Measurements from ENCODE around the gene EBPL. TPM values are rescaled to one million over a fixed set of nuclear protein-coding genes. Genes with fewer than 3 reads are reported as not detected.
A peak's percentile ranks its signal among the peaks of the same experiment; 100 is the strongest.

The EBPL gene
- polyA plus RNA-seq, 4 donors, result 5.6 to 59.5 (median 26.3) TPM

- no peak for FAIRE-seq
- DNase-seq, result peak; percentile 12 to 24
- WGBS, 3 donors, result 44 to 64% (median 57%) methylated on average over 5 of the region's 5 CpGs
Measured at GRCh38 chr13:49649244-49649962, 41.9 kb downstream of the EBPL start.

GRCh38 chr13:49646688-49647087 is 44.6 kb downstream of the EBPL start:
- no peak overlapping the region for H3K27ac ChIP-seq (ENCODE audit: low read depth in 1 of 3, low read length in 2 of 3)
- H3K4me1 ChIP-seq (ENCODE audit: control insufficient read depth in 3 of 3, insufficient read depth in 2 of 3, low read depth in 1 of 3, low read length in 2 of 3), result no peaks in the 10 kb centered on the region
- H3K4me3 ChIP-seq (ENCODE audit: low read depth in 1 of 3, low read length in 3 of 3), result no peak overlapping the region
- no peaks in the 10 kb centered on the region for H3K36me3 ChIP-seq (ENCODE audit: control insufficient read depth in 3 of 3, insufficient read depth in 2 of 3, low read depth in 1 of 3, low read length in 3 of 3)
- H3K9me3 ChIP-seq (ENCODE audit: control insufficient read depth in 2 of 2, insufficient read depth in 1 of 2, low read depth in 1 of 2, low read length in 1 of 2), result no peaks in the 10 kb centered on the region
- no peak for FAIRE-seq
- no peaks in the 10 kb centered on the region for H3K27me3 ChIP-seq (ENCODE audit: control insufficient read depth in 3 of 3, insufficient read depth in 3 of 3, low read length in 3 of 3)
- WGBS, 3 donors, result 83 to 93% (median 89%) methylated on average over 4 of the region's 4 CpGs
- no peak for DNase-seq

More at GRCh38 chr13:49649244-49649962, 41.9 kb downstream of the EBPL start:
- H3K36me3 ChIP-seq (ENCODE audit: control insufficient read depth in 3 of 3, insufficient read depth in 2 of 3, low read depth in 1 of 3, low read length in 3 of 3), result no peaks in the 10 kb centered on the region
- H3K9me3 ChIP-seq (ENCODE audit: control insufficient read depth in 2 of 2, insufficient read depth in 1 of 2, low read depth in 1 of 2, low read length in 1 of 2), result no peaks in the 10 kb centered on the region
- no peak overlapping the region for H3K27ac ChIP-seq (ENCODE audit: low read depth in 1 of 3, low read length in 2 of 3)
- H3K4me3 ChIP-seq (ENCODE audit: low read depth in 1 of 3, low read length in 3 of 3), result no peak overlapping the region
- H3K4me1 ChIP-seq (ENCODE audit: control insufficient read depth in 3 of 3, insufficient read depth in 2 of 3, low read depth in 1 of 3, low read length in 2 of 3), result no peaks in the 10 kb centered on the region
- H3K27me3 ChIP-seq (ENCODE audit: control insufficient read depth in 3 of 3, insufficient read depth in 3 of 3, low read length in 3 of 3), result no peaks in the 10 kb centered on the region

GRCh38 chr13:49645451-49645850 is 45.8 kb downstream of the EBPL start:
- no peak for FAIRE-seq
- DNase-seq, result no peak
- Histone ChIP-seq H3K4me1 (ENCODE audit: control insufficient read depth in 3 of 3, insufficient read depth in 2 of 3, low read depth in 1 of 3, low read length in 2 of 3) (no peaks in the 10 kb centered on the region), H3K27me3 (ENCODE audit: control insufficient read depth in 3 of 3, insufficient read depth in 3 of 3, low read length in 3 of 3) (no peaks in the 10 kb centered on the region), H3K4me3 (ENCODE audit: low read depth in 1 of 3, low read length in 3 of 3) (no peak overlapping the region), H3K9me3 (ENCODE audit: control insufficient read depth in 2 of 2, insufficient read depth in 1 of 2, low read depth in 1 of 2, low read length in 1 of 2) (no peaks in the 10 kb centered on the region), H3K27ac (ENCODE audit: low read depth in 1 of 3, low read length in 2 of 3) (no peak overlapping the region), H3K36me3 (ENCODE audit: control insufficient read depth in 3 of 3, insufficient read depth in 2 of 3, low read depth in 1 of 3, low read length in 3 of 3) (no peaks in the 10 kb centered on the region)
- WGBS, 3 donors, result 74 to 82% (median 77%) methylated on average over 13 of the region's 13 CpGs

- no peak for DNase-seq
- H3K27me3 ChIP-seq (ENCODE audit: control insufficient read depth in 3 of 3, insufficient read depth in 3 of 3, low read length in 3 of 3), result no peaks in the 10 kb centered on the region
- FAIRE-seq, result no peak
- no peaks in the 10 kb centered on the region for H3K9me3 ChIP-seq (ENCODE audit: control insufficient read depth in 2 of 2, insufficient read depth in 1 of 2, low read depth in 1 of 2, low read length in 1 of 2)
- H3K4me1 ChIP-seq (ENCODE audit: control insufficient read depth in 3 of 3, insufficient read depth in 2 of 3, low read depth in 1 of 3, low read length in 2 of 3), result no peaks in the 10 kb centered on the region
- no peak overlapping the region for H3K4me3 ChIP-seq (ENCODE audit: low read depth in 1 of 3, low read length in 3 of 3)
- H3K27ac ChIP-seq (ENCODE audit: low read depth in 1 of 3, low read length in 2 of 3), result no peak overlapping the region
- H3K36me3 ChIP-seq (ENCODE audit: control insufficient read depth in 3 of 3, insufficient read depth in 2 of 3, low read depth in 1 of 3, low read length in 3 of 3), result no peaks in the 10 kb centered on the region
- 74 to 87% (median 77%) methylated on average over 12 of the region's 12 CpGs for WGBS, 3 donors
Measured at GRCh38 chr13:49643035-49643646, 48.1 kb downstream of the EBPL start.

GRCh38 chr13:49641801-49642291 is 49.4 kb downstream of the EBPL start:
- no peaks in the 10 kb centered on the region for H3K4me1 ChIP-seq (ENCODE audit: control insufficient read depth in 3 of 3, insufficient read depth in 2 of 3, low read depth in 1 of 3, low read length in 2 of 3)
- DNase-seq, result no peak
- no peaks in the 10 kb centered on the region for H3K27me3 ChIP-seq (ENCODE audit: control insufficient read depth in 3 of 3, insufficient read depth in 3 of 3, low read length in 3 of 3)
- H3K36me3 ChIP-seq (ENCODE audit: control insufficient read depth in 3 of 3, insufficient read depth in 2 of 3, low read depth in 1 of 3, low read length in 3 of 3), result no peaks in the 10 kb centered on the region
- H3K4me3 ChIP-seq (ENCODE audit: low read depth in 1 of 3, low read length in 3 of 3), result no peak overlapping the region
- FAIRE-seq, result no peak
- no peak overlapping the region for H3K27ac ChIP-seq (ENCODE audit: low read depth in 1 of 3, low read length in 2 of 3)
- no peaks in the 10 kb centered on the region for H3K9me3 ChIP-seq (ENCODE audit: control insufficient read depth in 2 of 2, insufficient read depth in 1 of 2, low read depth in 1 of 2, low read length in 1 of 2)
- 80 to 89% (median 87%) methylated on average over 4 of the region's 4 CpGs for WGBS, 3 donors

- 82 to 90% (median 89%) methylated on average over 2 of the region's 2 CpGs for WGBS, 3 donors
- no peaks in the 10 kb centered on the region for H3K4me1 ChIP-seq (ENCODE audit: control insufficient read depth in 3 of 3, insufficient read depth in 2 of 3, low read depth in 1 of 3, low read length in 2 of 3)
- FAIRE-seq, result no peak
- no peak for DNase-seq
- no peaks in the 10 kb centered on the region for H3K9me3 ChIP-seq (ENCODE audit: control insufficient read depth in 2 of 2, insufficient read depth in 1 of 2, low read depth in 1 of 2, low read length in 1 of 2)
- no peak overlapping the region for H3K27ac ChIP-seq (ENCODE audit: low read depth in 1 of 3, low read length in 2 of 3)
- no peaks in the 10 kb centered on the region for H3K36me3 ChIP-seq (ENCODE audit: control insufficient read depth in 3 of 3, insufficient read depth in 2 of 3, low read depth in 1 of 3, low read length in 3 of 3)
- H3K27me3 ChIP-seq (ENCODE audit: control insufficient read depth in 3 of 3, insufficient read depth in 3 of 3, low read length in 3 of 3), result no peaks in the 10 kb centered on the region
- H3K4me3 ChIP-seq (ENCODE audit: low read depth in 1 of 3, low read length in 3 of 3), result no peak overlapping the region
Measured at GRCh38 chr13:49638744-49639072, 52.6 kb downstream of the EBPL start.

- WGBS, 3 donors, result 79 to 84% (median 84%) methylated on average over 4 of the region's 4 CpGs
- no peaks in the 10 kb centered on the region for H3K27me3 ChIP-seq (ENCODE audit: control insufficient read depth in 3 of 3, insufficient read depth in 3 of 3, low read length in 3 of 3)
- H3K36me3 ChIP-seq (ENCODE audit: control insufficient read depth in 3 of 3, insufficient read depth in 2 of 3, low read depth in 1 of 3, low read length in 3 of 3), result no peaks in the 10 kb centered on the region
- H3K4me3 ChIP-seq (ENCODE audit: low read depth in 1 of 3, low read length in 3 of 3), result no peak overlapping the region
- DNase-seq, result no peak
- no peak for FAIRE-seq
- no peaks in the 10 kb centered on the region for H3K9me3 ChIP-seq (ENCODE audit: control insufficient read depth in 2 of 2, insufficient read depth in 1 of 2, low read depth in 1 of 2, low read length in 1 of 2)
- no peak overlapping the region for H3K27ac ChIP-seq (ENCODE audit: low read depth in 1 of 3, low read length in 2 of 3)
- H3K4me1 ChIP-seq (ENCODE audit: control insufficient read depth in 3 of 3, insufficient read depth in 2 of 3, low read depth in 1 of 3, low read length in 2 of 3), result no peaks in the 10 kb centered on the region
Measured at GRCh38 chr13:49638030-49638743, 53.1 kb downstream of the EBPL start.

GRCh38 chr13:49636705-49637104 is 54.6 kb downstream of the EBPL start:
- WGBS, 3 donors, result 95 to 98% (median 97%) methylated on average over 5 of the region's 5 CpGs
- no peak overlapping the region for H3K4me3 ChIP-seq (ENCODE audit: low read depth in 1 of 3, low read length in 3 of 3)
- FAIRE-seq, result no peak

More at GRCh38 chr13:49636705-49637104, 54.6 kb downstream of the EBPL start:
- Histone ChIP-seq H3K27ac (ENCODE audit: low read depth in 1 of 3, low read length in 2 of 3) (no peak overlapping the region), H3K27me3 (ENCODE audit: control insufficient read depth in 3 of 3, insufficient read depth in 3 of 3, low read length in 3 of 3) (no peaks in the 10 kb centered on the region), H3K36me3 (ENCODE audit: control insufficient read depth in 3 of 3, insufficient read depth in 2 of 3, low read depth in 1 of 3, low read length in 3 of 3) (no peaks in the 10 kb centered on the region), H3K4me1 (ENCODE audit: control insufficient read depth in 3 of 3, insufficient read depth in 2 of 3, low read depth in 1 of 3, low read length in 2 of 3) (no peaks in the 10 kb centered on the region), H3K9me3 (ENCODE audit: control insufficient read depth in 2 of 2, insufficient read depth in 1 of 2, low read depth in 1 of 2, low read length in 1 of 2) (no peaks in the 10 kb centered on the region)
- no peak for DNase-seq

Data from small intestine (tissue), 7 donors.